Type B pancreatic cell (in vitro differentiated cells): ENCODE measurements around the gene SLC27A2. TPM values are rescaled to one million over a fixed set of nuclear protein-coding genes. Genes with fewer than 3 reads are reported as not detected.

Experiments used
- DNase-seq: peaks from one replicate; pipeline ENCODE4 v3.0.0; 2021; ENCODE audit warnings: mixed read lengths; ENCODE audit not compliant: unreplicated experiment; ENCODE audit errors: extremely low spot score
- H3K27ac Mint-ChIP-seq: 2 replicates; pipeline ENCODE4 v1.8.0; 2021; ENCODE audit warnings: mild to moderate bottlenecking, mixed read lengths
- H3K27me3 Mint-ChIP-seq: 2 replicates; pipeline ENCODE4 v1.8.0; 2021; ENCODE audit warnings: mixed read lengths
- H3K36me3 Mint-ChIP-seq: 2 replicates; pipeline ENCODE4 v1.8.0; 2021; ENCODE audit warnings: mixed read lengths
- H3K4me1 Mint-ChIP-seq: one replicate; pipeline ENCODE4 v1.8.0; 2021; ENCODE audit warnings: mixed read lengths; ENCODE audit not compliant: unreplicated experiment
- H3K4me3 Mint-ChIP-seq: 2 replicates; pipeline ENCODE4 v1.8.0; 2021; ENCODE audit warnings: mild to moderate bottlenecking, mixed read lengths
- H3K9me3 Mint-ChIP-seq: 2 replicates; pipeline ENCODE4 v1.8.0; 2021; ENCODE audit warnings: mixed read lengths
- total RNA-seq: library from RNA; stranded (reverse); gene quantifications from 2 replicates; pipeline ENCODE4 v1.2.1, GENCODE V29; 2021; ENCODE audit warnings: low replicate concordance
- TF ChIP-seq, protein P1 (sequence below): fragments of 200-600 bp; sonication (generic); conservative IDR thresholded peaks from 2 replicates; pipeline ENCODE4 v1.5.0; 2021; ENCODE audit warnings: antibody characterized with exemption, mild to moderate bottlenecking

SLC27A2 gene
- total RNA-seq, 1 donor from 2014 or later: 5.9 TPM

DNA sequence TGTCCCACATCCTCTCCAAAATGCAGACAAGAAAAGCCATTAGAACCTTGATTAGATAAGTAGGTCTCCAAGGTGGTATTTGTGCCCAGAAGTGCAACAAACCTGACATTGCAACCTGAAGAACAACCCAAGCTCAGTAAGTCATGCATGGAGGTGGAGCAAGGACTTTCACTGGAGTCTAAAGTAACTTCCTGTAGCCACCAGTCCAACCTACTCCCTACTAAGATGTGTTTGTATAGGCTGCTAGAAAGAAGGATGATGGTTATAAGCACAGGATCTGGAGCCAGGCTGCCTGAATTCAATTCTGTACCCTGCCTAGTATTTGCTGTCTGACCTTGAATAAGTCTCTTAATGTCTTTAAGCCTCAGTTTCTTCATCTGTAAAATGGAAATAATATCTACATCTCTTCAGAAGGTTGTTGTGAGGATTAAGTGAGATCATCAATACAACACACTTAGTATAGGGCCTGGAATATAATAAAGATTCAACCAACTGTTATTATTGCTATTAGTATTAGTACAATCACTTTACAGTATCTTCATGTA is 51.3 kb downstream of the SLC27A2 start:
- Mint-ChIP-seq H3K4me3 (no peak overlapping the region), H3K27ac (no peak overlapping the region), H3K4me1 (no peaks in the 10 kb centered on the region), H3K36me3 (no peaks in the 10 kb centered on the region), H3K9me3 (no peaks in the 10 kb centered on the region), H3K27me3 (no peaks in the 10 kb centered on the region)
- TF ChIP-seq, protein P1, sequence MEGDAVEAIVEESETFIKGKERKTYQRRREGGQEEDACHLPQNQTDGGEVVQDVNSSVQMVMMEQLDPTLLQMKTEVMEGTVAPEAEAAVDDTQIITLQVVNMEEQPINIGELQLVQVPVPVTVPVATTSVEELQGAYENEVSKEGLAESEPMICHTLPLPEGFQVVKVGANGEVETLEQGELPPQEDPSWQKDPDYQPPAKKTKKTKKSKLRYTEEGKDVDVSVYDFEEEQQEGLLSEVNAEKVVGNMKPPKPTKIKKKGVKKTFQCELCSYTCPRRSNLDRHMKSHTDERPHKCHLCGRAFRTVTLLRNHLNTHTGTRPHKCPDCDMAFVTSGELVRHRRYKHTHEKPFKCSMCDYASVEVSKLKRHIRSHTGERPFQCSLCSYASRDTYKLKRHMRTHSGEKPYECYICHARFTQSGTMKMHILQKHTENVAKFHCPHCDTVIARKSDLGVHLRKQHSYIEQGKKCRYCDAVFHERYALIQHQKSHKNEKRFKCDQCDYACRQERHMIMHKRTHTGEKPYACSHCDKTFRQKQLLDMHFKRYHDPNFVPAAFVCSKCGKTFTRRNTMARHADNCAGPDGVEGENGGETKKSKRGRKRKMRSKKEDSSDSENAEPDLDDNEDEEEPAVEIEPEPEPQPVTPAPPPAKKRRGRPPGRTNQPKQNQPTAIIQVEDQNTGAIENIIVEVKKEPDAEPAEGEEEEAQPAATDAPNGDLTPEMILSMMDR: no peak
- DNase-seq: no peak

DNA sequence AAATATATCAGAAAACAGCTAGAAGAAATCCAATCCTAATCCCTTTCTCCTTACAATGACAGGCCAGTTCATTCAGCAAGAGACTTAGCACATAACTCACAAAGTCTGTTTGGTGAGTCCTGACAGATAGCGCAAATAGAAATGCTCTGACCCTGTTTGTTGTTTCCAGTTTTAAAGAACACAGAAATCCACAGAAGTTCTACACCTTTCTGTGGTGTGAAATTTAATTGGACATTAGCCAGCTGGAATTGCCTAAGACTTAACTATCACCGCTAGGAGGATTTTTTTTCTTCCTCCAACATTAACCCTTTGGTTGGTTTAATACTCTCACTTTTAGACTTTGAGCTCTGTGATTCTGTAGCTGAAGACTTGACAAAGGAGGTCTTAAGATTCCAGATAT is 52.8 kb downstream of the SLC27A2 start:
- Mint-ChIP-seq H3K36me3 (no peaks in the 10 kb centered on the region), H3K4me1 (no peaks in the 10 kb centered on the region), H3K27me3 (no peaks in the 10 kb centered on the region), H3K4me3 (no peak overlapping the region), H3K27ac (no peak overlapping the region), H3K9me3 (no peaks in the 10 kb centered on the region)
- TF ChIP-seq, protein P1: no peak
- DNase-seq: no peak

DNA sequence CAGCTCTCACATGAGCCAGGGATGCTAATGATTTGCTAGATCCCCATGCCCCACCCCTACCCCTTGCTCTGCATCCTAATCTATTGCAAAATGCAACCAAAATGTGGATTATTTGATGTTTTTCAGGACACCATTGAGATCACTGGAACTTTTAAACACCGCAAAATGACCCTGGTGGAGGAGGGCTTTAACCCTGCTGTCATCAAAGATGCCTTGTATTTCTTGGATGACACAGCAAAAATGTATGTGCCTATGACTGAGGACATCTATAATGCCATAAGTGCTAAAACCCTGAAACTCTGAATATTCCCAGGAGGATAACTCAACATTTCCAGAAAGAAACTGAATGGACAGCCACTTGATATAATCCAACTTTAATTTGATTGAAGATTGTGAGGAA is 53.8 kb downstream of the SLC27A2 start:
- Mint-ChIP-seq H3K36me3 (no peaks in the 10 kb centered on the region), H3K27ac (no peak overlapping the region), H3K9me3 (no peaks in the 10 kb centered on the region), H3K4me3 (no peak overlapping the region), H3K27me3 (no peaks in the 10 kb centered on the region), H3K4me1 (no peaks in the 10 kb centered on the region)
- DNase-seq: no peak
- TF ChIP-seq, protein P1: no peak

DNA sequence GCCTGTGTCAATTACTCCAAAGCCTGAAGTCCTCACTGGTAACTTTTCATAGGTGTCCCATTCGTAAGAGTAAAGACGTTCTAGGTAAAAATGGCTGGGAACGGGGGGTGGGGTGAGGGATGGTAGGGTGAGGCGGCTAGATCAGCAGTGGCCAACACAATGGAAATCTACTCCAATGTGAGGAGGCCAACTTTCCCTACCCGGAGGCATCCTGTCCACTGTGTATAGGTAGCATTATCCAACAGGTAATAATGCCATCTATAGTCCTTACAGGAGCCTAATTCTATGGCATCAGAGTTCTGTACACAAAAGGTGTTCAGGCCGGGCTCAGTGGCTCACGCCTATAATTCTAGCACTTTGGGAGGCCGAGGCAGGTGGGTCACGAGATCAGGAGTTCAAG is 54.4 kb downstream of the SLC27A2 start:
- no peaks in the 10 kb centered on the region for H3K27me3 Mint-ChIP-seq
- no peak overlapping the region for H3K4me3 Mint-ChIP-seq
- H3K4me1 Mint-ChIP-seq: no peaks in the 10 kb centered on the region
- H3K9me3 Mint-ChIP-seq: no peaks in the 10 kb centered on the region
- no peaks in the 10 kb centered on the region for H3K36me3 Mint-ChIP-seq
- TF ChIP-seq, protein P1: no peak
- DNase-seq: no peak
- no peak overlapping the region for H3K27ac Mint-ChIP-seq

DNA sequence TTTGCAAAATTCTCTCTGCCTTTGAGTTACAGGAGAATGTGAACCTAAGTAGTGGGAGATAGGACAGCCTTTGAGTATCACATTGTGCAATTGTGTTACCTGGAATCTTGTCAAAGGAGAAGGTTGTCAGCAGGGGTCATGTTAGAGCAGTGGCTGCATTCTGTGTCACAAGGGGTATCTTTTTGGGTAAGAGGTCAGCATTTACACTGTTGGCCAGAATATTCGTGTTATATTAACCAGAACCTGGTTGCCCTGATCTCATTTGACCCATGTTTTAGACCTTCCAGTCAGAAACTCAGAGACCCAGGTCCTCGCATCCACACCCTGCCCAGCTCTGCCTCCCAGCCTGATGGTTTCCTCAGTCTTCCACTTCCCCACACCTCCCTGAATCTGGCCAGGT is 56.3 kb downstream of the SLC27A2 start:
- H3K27me3 Mint-ChIP-seq: no peaks in the 10 kb centered on the region
- H3K36me3 Mint-ChIP-seq: no peaks in the 10 kb centered on the region
- TF ChIP-seq, protein P1: no peak
- no peaks in the 10 kb centered on the region for H3K9me3 Mint-ChIP-seq
- no peak overlapping the region for H3K27ac Mint-ChIP-seq
- H3K4me1 Mint-ChIP-seq: no peaks in the 10 kb centered on the region
- H3K4me3 Mint-ChIP-seq: no peak overlapping the region
- DNase-seq: no peak
